HG03565 (cell line): ENCODE measurements around the gene PEX11A.
"Not testable (repeated sequence)": the region's sequence is repeated elsewhere in the genome, so short reads cannot be mapped to it uniquely, and the experiment has no call there.

Experiments used
- ATAC-seq: cut with Tn5 transposase; IDR thresholded peaks from one replicate; pipeline ENCODE4 v1.9.1; 2021; ENCODE audit warnings: mild to moderate bottlenecking, moderate library complexity; ENCODE audit not compliant: unreplicated experiment

Gene PEX11A, protein sequence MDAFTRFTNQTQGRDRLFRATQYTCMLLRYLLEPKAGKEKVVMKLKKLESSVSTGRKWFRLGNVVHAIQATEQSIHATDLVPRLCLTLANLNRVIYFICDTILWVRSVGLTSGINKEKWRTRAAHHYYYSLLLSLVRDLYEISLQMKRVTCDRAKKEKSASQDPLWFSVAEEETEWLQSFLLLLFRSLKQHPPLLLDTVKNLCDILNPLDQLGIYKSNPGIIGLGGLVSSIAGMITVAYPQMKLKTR

DNA sequence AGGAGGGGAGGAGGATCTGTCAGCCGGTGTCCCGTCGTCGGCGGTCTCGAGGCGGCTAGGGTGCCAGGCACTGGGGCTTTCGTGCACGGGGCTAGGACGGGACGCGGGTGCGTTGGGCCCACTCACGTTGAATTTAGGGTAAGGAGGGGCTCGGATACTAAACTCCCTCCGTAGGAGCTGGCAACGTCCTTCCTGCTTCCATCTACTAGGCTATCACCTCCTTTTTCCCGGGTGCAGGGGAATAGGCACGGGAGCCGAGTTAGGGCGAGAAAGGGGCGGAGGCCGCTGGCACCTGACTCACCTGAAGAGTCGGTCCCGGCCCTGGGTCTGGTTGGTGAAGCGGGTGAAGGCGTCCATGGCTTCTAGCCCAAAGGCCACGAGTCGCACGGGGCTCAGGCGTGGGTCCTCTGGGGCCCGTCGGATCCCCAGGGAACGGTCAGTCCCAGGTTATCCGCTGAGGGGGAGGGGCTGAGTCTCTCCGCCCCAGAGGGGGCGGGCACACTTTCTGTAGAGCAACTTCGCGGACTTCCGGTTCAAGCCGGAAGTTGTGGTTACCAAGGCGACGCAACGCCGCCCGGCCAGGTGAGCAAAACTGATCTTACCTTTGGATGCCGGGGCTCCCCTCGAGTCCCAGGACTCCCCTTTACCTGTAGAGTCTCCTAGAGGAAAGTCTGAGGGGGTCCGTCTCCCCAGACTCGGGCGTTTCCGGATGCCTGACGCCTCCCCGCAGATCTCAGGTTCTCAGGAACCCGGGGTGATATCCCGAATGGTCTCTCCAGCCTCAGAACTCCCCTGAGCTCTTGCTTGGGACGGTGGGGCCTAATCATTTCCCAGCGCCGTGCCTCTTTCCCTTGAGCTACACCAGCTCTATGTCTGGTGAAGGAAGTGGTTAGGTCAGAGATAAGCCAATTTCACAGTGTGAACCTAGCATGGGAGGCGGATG lies at the start of gene PEX11A, which contains the start of gene WDR93:
Gene PEX11A, minus strand, starts transcription at position 479 of the 943 bp plus-strand sequence. Its CDS starts 122 bp downstream, at position 357.
Gene WDR93, plus strand, starts transcription at position 536 of the 943 bp plus-strand sequence. CDS start 10,936 bp downstream, outside the sequence.
- peak; percentile 58 for ATAC-seq

DNA sequence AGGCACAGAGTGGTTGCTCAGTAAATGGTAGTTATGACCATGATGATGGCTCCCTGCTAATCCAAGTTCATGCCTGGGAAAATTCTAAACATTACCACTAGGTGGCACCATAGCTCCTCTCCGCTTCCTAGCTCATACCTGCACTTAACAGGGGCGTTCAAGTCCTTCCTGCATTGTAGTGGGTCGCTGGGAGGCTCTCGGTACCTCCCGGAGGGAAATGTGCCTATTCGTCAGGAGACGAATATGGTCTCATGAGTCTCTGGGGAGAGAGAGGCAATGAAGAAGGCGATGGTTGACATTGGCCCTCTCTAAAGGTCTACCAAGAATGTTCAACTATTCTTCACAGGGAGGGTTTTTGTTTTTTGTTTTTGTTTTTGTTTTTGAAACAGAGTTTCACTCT lies 49.6 kb upstream of the PEX11A start:
- ATAC-seq = no peak

DNA sequence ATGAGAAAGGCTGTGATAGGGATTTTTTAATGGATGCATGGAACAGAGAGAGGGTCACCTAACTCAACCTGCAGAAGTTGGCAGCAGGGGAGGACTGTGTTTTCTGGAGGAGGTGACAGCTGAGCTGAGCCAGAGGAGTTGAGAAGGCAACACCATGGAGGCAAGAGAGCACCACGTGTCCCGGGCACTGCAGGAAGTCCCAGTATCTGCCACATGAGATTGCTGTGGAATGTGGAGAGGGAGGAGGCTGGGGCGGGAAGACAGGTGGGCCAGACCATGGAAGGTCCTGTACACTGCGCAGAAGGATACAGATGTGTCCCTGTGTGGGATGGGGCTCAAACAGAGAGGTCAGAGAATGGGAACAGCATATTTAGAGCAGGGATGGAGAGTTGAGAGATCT lies 45.2 kb upstream of the PEX11A start:
- no peak for ATAC-seq

DNA sequence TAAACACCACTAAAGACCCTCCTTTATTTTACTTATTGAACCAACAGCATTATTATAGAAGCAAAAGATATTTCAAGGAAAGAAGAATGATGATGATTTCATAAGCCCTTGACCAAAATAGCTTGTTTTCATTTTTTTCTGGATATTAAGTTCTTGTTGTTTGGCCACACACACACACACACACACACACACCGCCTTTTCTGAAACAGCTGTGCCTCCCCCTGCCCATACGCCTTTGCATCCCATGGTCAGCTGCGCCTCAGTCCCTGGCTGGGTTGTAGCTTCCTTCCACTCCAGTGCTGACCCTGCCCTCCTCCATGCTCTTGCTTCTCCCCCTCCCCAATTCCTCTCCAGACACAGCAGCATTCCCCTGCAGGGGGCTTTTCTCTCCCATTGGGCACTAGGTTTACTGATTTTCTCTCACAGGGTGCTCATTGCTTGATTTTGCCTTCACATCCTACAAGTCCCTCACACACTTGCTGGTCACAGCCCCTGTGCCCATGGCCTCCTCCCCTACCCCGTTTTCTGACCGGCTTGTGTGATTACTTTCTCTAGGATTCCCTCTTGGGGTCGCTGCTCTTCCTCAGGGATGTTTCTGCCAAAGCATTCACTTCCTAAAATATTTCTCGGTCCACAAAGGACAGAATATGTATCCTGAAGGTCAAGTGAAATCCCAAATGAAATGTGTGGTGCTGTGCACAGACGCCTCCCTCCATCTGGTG lies 42.1 kb upstream of the PEX11A start:
- no peak for ATAC-seq

DNA sequence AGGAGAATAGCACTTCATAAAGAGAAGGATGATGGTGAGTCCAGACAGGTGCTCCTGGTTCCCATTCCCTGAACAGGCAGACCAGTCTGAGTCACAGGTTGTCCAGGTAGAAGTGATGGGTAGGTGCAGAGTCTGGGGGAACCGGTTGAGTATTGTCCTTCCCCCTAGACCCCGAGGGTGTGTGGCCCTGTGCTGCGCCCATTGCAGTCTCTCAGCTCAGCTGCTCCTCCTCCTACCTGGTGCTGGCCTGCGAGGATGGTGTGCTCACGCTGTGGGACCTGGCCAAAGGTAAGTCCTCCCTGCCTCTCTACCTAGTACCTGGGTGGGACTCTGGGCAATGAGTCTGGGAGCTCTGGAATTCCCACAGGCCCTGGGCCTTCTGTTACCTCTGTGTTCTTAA lies 40.7 kb upstream of the PEX11A start:
- ATAC-seq = no peak

DNA sequence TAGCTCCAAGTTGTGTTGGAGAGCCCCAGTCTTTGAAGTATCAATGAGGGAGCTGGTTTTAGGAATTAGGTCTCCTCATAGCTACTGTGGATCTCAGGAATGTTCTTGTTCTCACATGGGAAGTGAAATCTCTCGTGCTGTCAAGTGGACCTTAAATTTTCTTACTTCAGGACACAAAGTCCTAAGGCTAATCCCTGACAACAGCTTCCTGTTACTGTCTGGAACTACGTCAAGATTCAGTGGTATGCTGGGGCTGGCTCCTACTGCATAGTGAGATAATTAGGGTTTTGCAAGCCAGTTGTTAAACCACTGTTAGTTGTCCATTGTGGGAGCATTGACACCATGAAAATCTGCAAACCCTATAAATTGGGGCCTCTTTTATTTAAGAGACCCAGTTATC lies 37.7 kb upstream of the PEX11A start:
- no peak for ATAC-seq

DNA sequence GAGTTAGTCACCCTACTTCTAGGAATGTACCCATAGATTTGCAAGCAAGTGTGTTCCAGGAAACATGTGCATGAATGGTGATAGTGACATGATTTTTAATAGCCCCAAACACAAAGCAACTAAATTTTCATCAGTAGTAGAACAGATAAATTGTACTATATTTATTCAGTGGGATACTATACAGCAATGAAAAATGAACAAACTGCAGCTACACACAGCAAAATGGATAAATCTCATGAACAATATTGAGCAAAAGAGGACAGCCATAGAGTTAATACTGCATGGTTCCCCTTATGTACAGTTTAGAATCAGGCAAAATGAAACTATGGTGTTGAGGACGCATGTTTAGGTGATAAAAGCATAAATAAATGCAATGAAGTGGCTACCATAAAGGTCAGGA lies 34.5 kb upstream of the PEX11A start:
- ATAC-seq = no peak

DNA sequence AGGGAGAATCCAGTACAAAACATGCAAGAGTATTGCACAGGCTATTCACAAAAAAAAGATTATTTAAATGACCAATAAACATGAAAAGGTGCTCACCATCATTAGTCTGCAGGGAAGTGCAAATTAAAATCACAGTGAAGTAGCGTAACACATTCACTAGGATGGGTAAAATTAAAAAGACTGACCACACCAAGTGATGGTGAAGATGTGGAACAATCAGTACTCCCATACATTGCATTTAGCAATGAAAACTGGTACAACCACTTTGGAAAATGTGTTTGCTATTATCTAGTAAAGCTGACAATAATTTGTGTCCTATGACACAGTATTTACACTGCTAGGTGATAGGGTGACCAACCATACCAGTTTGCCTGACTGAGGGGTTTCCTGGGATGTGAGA lies 34.1 kb upstream of the PEX11A start:
- ATAC-seq = no peak

DNA sequence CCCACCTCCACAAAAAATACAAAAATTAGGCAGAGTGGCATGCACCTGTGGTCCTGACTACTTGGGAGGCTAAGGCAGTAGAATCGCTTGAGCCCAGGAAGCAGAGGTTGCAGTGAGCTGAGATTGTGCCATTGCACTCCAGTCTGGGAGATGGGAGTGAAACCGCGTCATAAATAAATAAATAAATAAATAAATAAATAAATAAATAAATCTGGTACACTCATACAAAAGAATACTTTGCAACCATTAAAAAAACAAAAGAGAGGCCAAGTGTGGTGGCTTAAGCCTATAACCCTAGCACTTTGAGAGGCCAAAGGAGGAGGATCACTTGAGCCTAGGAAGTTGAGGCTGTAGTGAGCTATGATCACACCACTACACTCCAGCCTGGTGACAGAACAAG lies 32.5 kb upstream of the PEX11A start:
- ATAC-seq = no peak

DNA sequence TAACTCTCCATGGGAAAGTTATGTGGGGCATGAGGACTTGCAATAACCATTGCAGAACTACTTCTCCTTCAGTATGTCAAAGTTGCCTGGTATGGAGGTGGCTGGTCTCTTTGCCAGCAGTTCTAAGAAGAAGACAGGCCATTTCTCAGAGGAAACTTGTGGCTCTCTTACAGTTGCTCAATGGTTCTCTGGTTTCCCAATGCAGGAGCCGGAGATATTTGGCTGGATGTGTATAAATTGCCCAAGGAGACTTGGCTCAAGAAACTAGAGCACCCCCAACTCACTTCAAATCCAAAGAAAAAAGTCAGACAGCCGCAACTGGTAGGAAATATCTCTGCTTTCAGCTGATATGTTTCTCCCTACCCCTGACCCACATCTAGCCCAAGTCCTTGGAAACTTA lies 24.2 kb upstream of the PEX11A start:
- no peak for ATAC-seq

DNA sequence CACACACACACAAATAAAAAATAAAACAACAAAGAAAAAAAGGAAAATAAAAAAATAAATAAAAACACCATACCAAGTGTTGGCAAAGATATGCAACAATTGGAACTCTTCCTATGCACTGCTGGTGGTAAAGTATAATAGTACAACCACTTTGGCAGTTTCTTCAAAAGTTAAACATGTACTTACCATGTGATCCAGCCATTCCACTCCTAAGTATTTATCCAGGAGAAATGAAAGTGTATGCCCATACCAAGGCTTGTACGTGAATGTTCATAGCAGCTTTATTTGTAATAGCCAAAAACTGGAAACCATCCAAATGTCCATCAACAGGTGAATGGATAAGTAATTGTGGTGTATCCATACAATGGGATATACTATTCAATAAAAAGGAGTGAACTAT lies 17.0 kb upstream of the PEX11A start:
- no peak for ATAC-seq

DNA sequence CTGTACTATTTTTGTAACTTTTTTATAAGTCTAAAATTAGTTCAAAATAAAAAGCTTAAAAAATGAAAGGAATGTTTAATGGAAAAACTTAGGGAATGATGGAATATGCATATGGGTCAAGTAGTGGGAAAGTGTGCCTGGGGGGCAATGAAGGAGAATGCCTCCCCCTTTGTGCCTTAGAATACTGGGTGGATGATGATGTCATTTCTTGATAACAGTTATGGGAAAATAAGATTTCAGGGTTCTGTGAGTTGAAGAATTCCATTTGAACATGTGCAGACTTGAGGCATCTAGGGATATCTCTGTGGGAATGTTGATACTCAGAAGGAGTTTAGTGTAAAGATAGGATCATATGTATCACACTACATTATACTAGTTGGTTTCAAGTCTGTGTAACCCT lies 13.9 kb upstream of the PEX11A start:
- ATAC-seq = no peak

DNA sequence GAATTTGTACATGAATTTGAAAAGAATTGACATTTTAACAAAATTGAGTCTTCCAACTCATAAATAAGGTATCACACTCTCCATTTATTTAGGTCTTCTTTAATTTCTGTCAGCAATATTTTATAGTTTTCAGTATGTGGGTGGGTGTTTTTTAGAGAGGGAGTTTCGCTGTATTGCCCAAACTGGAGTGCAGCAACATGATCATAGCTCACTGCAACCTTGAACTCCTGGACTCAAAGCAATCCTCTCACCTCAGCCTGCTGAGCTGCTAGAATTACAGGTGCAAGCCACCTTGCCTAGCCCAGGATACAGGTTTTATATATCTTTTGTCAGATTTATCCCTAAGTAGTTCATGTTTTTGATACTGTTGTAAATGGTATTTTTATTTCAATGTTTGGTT lies 4.6 kb upstream of the PEX11A start:
- ATAC-seq = no peak

DNA sequence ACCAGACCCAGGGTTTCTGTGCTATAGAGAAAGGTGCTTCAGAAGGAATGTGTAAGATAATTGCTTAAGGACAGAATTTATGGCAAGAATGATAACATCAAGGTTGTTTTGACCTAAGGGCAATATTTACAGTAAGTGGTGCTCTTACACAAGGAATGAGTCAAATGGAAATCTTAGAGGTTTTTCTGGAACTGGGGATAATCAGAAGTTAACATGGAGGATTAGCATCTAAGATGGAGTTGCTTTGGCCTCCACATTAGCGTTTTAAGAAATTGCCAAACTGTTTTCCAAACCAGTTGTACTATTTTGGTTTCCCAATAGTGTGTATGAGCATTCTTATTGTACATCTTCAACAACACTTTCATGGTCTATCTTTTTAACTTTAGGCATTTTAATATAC lies 3.1 kb upstream of the PEX11A start:
- no peak for ATAC-seq

DNA sequence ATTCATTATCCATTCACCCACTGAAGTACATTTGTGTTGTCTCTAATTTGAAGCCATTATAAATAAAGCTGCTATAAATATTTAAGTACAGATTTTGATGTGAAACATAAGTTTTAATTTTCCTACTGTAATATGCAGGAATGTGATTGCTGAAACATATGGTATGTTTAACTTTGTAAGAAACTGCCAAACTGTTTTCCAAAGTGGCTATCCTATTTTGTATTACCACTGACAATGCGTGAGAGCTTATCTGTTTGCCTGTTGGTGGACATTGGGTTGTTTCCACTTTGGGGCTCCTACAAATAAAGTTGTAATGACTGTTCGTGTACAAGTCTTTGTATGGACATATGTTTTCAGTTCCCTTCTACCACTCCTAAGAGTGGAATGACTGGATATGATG lies 2.5 kb upstream of the PEX11A start:
- ATAC-seq = no peak

DNA sequence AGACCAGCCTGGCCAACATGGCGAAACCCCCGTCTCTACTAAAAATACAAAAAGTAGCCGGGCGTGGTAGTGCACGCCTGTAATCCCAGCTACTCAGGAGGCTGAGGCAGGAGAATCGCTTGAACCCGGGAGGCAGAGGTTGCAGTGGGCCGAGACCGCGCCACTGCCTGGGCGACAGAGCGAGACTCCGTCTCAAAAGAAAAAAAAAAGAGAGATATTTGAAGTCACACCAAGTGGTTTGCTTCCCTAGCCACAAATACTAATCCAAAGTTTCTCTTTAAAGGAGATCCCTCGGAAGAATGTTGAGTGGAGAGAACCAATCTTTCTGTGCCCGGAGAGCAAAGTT lies 651 bp downstream of the PEX11A start:
- ATAC-seq = not testable (repeated sequence)

DNA sequence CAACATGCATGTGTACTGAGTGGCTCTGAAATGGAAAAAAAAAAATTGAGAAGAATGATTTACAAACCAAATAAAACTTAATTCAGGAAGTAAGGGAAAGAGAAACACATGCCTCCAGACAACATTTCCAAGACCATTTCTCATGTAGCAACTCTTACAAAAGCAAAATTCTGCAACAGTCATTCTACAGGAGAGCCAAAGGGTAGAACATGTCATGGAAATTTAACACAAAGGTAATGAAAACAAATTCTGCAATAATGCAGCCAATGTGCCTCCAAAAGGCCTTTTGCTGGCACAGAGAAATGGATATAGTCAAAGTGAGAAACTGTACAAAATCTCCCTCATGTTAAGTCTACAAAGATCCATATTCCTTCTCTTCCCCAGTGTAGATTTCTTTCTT lies 4.0 kb downstream of the PEX11A start:
- no peak for ATAC-seq

DNA sequence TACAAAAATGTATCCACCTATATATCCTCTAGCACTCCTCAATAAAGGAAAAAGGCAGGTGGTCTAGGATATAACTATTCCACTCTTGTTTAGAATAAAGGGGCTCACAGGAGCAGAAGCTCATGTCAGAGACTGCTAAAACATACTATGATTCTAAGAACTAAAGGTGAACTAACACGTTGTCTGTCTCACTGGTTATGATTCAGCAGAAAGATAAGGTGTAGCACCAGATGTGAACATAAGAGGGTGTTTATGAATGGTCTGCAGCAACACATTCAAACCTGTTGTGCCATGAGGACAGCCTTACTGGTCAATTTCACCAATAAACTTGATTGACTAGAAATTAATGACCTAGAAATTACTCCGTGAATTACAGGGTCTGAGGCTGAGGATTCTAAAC lies 4.6 kb downstream of the PEX11A start:
- no peak for ATAC-seq

DNA sequence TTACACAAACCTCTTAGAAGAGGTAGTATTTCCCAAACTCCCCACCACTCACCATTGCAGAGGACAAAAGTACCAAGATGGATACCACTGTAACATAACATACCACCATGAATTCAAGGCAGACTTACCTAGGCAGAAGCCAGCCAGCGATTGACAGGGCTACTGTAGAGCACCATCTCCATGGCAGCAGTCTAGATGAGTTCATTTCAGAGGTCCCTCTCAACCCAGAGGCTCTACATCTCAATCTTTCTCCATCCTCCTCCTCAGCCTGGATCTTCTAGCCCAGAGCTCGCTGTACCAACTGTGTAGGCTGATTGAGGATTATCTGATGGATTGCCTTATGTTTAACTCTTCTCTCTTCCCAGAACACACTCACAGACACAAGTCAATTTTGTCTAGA lies 9.4 kb downstream of the PEX11A start:
- ATAC-seq = no peak

DNA sequence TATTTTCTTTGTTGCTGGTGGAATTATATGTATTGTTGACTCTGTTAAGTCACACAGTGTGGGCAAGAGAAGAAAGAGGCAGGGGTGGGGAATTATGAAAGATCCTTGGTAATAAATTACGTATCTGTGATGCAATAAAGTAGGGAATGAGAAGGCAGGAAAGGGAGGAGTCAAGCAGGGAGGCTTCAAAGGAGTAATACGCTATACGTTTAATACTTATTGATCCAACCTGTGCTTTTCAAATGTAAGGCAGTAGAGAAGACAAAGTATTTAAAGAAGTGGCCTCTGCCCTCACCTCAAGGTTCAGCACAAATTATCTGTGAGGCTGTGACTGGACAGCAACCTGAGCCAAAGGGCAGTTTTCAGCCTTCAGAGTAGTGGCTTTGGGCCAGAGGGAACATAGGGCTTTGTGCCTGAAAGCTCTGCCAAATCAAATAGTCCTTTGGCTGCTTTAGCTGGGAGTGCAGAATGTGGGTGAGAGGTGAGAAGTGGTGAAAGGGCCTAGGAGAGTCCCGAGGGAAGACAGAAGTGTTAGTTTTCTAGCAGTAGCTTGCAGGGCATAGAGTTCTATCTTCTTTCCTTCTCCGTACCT lies 10.2 kb downstream of the PEX11A start:
- ATAC-seq = no peak

DNA sequence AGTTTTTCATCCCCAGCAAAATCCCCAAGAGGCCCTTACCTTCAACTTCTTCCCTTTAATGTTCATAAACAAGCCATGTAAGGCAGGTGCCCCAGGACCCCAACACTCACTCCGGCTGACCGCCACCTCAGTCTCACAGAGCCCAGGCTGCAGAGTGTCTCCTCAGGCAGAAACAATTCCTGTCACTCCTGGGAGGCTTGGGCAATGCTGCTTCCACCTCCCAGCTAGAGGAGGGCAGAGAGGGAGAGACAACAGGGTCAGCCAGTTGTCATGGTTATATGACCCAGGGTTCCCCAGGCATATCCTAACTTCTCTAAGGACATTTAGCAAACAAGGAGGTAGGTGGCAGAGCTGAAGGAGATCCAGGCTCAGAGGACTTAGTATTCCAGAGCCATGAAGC lies 11.3 kb downstream of the PEX11A start, which contains the start of gene PLIN1:
Gene PLIN1, minus strand, starts transcription at position 156 of the 400 bp plus-strand sequence. CDS start 1,878 bp downstream, outside the sequence.
- ATAC-seq = no peak
